HG03135 (cell line): ENCODE results near the gene PARD3.
"Not testable (repeated sequence)": the region's sequence is repeated elsewhere in the genome, so short reads cannot be mapped to it uniquely, and the experiment has no call there.

Experiments used
- ATAC-seq: cut with Tn5 transposase; IDR thresholded peaks from one replicate; pipeline ENCODE4 v1.9.1; 2021; ENCODE audit warnings: mild to moderate bottlenecking, moderate library complexity; ENCODE audit not compliant: unreplicated experiment

PARD3 gene

DNA sequence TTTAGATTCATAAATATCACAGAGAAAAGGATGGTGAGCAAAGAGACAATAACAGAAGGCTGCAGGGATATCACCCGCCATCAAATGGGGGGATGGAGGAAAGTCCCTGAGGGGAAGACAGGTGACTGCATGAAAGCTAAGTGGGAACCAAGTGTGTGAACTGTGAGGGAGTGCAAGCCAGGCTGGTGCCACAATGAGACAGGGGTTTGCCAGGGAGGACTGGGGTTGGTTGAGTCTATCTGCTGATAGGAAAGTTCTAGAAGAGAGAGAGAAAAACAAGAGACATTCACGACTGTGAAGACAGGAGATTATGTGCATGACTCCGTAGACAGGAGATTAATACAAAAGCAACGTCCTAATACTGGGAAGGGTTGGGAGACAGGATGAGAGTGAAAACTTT lies 376.4 kb downstream of the PARD3 start:
- no peak for ATAC-seq

DNA sequence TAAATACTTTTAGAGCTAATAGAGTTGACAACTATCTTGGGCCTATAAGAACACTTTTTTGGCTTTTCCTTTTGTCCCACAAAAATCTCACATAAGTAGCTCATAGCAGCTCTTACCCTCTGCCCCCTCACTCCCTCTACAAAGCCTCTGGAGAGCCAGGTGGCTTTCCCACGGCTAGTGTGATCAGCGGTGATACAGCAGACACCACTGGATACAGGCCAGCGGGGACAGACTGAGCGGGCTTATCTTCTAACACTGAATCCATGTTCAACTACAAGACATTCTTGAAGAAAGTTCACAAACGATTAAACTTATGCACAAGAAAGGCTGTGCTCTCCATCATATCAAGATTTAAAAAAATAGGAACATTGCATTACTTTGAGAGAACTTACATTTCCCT lies 377.2 kb downstream of the PARD3 start:
- ATAC-seq: no peak

GRCh38 chr10:34434119-34434594 lies 380.9 kb downstream of the PARD3 start:
- ATAC-seq: no peak

DNA sequence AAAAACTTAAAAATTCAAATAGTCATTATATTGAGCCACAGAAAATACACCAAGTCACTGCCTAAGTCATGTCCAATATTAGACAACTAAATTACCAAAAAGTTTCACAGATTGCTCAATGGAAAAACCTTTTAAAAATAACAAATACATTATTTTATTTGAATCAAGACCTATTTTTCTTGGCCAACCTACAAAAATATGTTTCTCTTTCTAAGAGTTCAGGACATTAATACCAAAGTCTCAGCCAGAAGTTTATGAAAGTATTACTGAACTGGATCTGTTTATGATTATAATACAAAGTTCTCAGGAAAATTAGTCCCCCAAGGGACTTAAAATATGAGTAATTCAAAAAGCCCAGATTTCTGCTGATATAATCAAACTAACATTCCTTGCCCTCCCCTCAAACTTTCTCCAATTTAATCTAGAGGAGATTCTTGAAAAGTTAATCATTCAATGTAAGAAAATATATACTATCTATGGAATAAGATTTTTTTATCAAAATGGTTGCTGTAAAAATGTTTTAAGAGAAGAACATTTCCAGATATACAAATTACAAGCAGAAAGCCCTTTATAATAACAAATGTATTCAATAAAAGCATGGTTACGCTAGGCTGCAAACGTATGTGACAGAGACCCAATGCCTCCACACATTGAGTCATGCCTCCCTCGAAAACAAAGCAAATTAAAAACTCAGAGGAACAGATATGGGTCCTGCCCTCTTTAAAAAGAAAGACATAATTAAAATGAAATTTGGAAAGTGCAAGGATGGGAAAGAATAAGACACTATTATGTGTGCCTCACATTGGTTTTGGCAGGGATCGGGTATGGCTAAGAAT lies 381.6 kb downstream of the PARD3 start:
- ATAC-seq: no peak

- ATAC-seq: no peak
Measured at GRCh38 chr10:34432589-34432988, 382.5 kb downstream of the PARD3 start.

DNA sequence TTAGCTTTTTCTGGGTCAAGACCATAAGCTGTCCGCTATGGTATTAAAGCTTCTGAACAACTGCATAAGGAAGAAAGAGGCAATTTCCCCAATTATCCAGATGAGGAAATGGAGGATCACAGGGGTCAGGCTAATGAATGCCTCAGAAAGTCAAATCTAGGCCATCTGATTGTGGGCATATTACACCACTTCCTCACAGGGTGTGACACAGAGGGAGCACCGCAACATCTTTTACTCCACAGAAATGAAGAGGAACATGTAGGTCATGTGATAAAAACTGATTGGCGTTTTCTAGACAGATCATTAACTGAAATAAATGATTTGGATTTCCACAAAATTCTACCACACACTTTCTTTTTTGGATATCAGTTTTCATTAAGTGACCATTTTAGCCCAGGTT lies 384.4 kb downstream of the PARD3 start:
- no peak for ATAC-seq

- ATAC-seq: no peak
Measured at GRCh38 chr10:34428501-34428900, 386.6 kb downstream of the PARD3 start.

GRCh38 chr10:34427911-34428216 lies 387.2 kb downstream of the PARD3 start:
- ATAC-seq: no peak

GRCh38 chr10:34427158-34427910 lies 387.8 kb downstream of the PARD3 start:
- ATAC-seq: not testable (repeated sequence)

GRCh38 chr10:34426538-34427157 lies 388.4 kb downstream of the PARD3 start:
- not testable (repeated sequence) for ATAC-seq

DNA sequence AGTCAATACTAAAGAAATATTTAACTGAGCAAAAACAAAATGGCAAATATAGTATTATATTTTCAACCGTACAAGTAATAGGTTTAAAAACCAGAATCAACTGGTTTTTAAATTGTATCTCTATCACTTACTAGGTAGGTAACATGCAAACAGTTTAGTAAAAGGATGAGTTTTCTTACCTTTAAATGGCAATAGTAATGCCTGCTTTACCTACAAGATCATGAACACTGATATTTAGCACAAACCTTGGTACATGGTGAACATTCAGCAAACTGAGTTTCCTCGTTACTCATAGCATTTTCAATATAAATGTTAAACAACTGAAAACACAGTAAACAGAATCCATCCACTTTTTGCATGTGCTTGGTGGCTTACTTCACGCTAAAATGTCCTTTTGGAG lies 389.1 kb downstream of the PARD3 start:
- no peak for ATAC-seq

- no peak for ATAC-seq
Measured at GRCh38 chr10:34423673-34424625, 391.1 kb downstream of the PARD3 start.

GRCh38 chr10:34420795-34421194 lies 394.3 kb downstream of the PARD3 start:
- ATAC-seq: no peak

GRCh38 chr10:34420273-34420672 lies 394.8 kb downstream of the PARD3 start:
- ATAC-seq: no peak

DNA sequence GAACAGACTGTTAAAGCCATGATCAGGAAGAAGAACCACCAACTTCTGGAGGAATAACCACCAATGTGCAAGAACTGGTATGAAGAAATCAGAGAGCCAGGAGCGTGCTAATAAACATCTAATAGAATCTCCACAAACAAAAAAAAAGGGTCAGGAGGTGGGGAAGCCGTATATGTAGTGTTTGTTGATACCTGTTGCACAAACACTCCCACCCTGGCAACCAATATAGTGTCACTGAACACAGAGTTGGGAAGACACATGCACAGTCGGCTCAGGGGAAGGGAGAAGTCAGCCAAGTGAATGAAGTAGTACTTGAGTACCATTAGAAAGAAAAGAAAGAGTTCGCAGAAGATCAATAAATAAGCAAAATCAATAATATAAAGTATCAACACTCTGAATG lies 400.1 kb downstream of the PARD3 start:
- no peak for ATAC-seq

- no peak for ATAC-seq
Measured at GRCh38 chr10:34413756-34414587, 401.1 kb downstream of the PARD3 start.

DNA sequence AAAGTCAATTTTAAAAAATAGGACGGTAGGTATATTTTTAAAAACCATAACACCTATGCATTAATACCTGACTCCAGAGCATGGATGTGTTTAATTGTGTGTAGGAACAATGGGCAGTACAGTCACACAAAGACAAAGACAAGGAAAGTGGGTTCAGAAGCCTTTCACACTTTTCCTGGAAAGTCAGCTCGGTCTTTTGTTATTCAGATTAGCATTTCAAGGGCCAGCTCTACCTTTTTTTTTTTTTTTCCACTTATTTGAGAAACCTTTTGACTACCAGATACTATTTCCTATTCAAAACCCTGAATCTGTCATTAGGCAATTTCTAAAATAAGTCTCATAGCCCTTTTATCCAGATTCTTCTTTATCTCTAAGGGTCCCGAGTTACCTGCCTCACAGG lies 401.9 kb downstream of the PARD3 start:
- no peak for ATAC-seq

GRCh38 chr10:34408956-34409355 lies 406.1 kb downstream of the PARD3 start:
- no peak for ATAC-seq

- no peak for ATAC-seq
Measured at GRCh38 chr10:34408381-34408780, 406.7 kb downstream of the PARD3 start.

- ATAC-seq: no peak
Measured at GRCh38 chr10:34407324-34407805, 407.7 kb downstream of the PARD3 start.
